ENCODE results near the gene AMELY.
"Not testable (repeated sequence)": the region's sequence is repeated elsewhere in the genome, so short reads cannot be mapped to it uniquely, and the experiment has no call there.

AMELY gene

GRCh38 chrY:6911253-6911881, at the start of gene AMELY:
Gene AMELY, minus strand, starts transcription at chrY:6911752. Its CDS starts 39,144 bp downstream, at chrY:6872608.
- no peak for DNase-seq (ENCODE audit: low spot score)

- no peak for DNase-seq (ENCODE audit: low spot score)
Measured at GRCh38 chrY:6949947-6950346, 38.4 kb upstream of the AMELY start.

DNA sequence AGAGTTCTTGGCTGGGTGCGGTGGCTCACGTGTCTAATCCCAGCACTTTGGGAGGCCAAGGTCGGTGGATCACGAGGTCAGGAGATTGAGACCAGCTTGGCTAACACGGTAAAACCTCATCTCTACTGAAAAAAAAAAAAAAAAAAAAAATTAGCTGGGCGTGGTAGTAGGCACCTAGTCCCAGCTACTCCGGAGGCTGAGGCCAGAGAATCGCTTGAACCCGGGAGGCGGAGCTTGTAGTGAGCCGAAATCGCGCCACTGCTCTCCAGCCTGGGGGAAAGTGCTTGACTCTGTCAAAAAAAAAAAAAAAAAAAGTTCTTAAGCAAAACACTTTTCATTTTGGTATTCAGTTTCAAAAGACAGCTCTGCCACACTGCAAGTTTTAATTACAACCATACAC, 36.8 kb upstream of the AMELY start:
- no peak for DNase-seq (ENCODE audit: low spot score)

GRCh38 chrY:6947695-6948094, 36.1 kb upstream of the AMELY start:
- no peak for DNase-seq (ENCODE audit: low spot score)

DNA sequence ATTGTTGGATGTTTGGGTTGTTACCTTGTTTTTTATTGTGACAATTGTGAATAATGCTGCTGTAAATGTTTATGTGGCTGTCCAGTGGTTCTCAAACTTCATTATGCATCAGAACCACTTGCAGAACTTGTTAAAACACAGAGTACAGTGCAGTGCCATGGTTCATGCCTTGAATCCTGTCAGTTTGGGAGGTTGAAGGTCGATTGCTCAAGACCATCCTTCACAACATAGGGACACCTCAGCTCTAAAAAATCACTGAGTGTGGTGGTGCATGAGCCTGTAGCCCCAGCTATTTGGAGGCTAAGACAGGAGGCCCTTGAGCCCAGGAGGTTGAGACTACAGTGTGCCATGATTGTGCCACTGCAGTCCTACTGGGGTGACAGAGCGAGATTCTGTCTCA, 23.9 kb upstream of the AMELY start:
- no peak for DNase-seq (ENCODE audit: low spot score)

- DNase-seq (ENCODE audit: low spot score), result no peak
Measured at GRCh38 chrY:6931779-6932396, 20.3 kb upstream of the AMELY start.

DNA sequence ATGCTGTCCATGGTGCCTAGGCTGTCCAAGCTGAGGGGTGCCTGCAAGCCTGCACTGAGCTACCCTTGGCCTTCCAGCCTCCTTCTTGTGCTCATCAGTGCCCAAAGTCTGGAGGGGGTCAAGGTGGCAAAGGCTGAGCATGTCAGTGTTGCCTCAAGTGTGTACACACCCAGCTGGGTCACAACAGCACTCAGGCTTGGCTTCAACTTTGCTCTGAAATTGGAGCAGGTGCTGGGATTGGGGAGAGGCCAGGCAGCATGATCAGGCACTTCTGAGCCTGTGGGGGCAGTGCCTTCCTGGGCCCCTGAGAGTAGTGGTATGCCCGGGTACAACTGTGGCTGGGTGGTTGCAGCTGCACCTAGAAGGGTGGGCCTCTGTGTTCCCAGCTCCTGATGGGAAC, 17.7 kb upstream of the AMELY start:
- no peak for DNase-seq (ENCODE audit: low spot score)

DNA sequence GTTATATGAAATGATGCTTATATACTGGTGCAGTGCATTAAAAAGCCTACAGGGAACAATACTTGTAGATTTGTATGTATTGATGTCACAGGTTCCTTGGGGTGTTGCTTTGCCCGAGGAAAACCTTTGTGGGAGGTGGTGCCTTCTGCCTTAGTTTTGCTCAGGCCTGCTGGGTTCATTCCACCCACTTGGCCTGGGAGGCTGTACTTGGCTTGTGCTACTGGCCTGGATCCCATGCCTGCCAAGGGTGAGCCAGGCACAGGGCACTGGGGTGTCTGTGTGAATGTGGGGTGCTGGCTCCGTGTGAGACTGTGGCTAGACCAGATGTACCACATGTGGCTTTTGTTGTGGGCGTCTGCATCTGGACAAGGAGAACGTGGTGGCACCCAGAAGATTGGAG, 16.7 kb upstream of the AMELY start:
- DNase-seq (ENCODE audit: low spot score), result no peak

DNA sequence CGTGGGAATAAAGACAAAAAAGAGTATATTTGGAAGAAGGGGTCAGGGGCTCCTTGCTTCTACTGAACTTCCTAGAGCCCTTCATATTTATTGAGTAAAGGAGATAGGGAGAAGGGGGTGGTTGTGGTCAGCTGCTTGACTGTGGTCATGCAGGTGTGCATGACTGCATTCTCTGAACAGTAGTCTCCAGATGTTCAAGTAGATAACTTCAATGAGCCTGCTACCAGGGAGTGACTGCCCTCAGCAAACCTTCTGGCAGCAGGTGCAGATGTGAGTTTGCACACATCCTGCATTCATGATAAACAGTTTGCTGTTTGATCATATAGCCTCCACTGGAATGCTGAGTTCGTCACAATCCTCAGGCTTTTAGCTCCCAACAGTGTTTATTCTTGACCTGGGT, 9.5 kb upstream of the AMELY start:
- DNase-seq (ENCODE audit: low spot score), result no peak

GRCh38 chrY:6913362-6913761, 1.8 kb upstream of the AMELY start:
- no peak for DNase-seq (ENCODE audit: low spot score)

- DNase-seq (ENCODE audit: low spot score), result no peak
Measured at GRCh38 chrY:6910372-6911252, 940 bp downstream of the AMELY start, which contains the start of gene TBL1Y. Gene TBL1Y, plus strand, starts transcription at chrY:6910697. Its CDS starts 114,388 bp downstream, at chrY:7025085.

DNA sequence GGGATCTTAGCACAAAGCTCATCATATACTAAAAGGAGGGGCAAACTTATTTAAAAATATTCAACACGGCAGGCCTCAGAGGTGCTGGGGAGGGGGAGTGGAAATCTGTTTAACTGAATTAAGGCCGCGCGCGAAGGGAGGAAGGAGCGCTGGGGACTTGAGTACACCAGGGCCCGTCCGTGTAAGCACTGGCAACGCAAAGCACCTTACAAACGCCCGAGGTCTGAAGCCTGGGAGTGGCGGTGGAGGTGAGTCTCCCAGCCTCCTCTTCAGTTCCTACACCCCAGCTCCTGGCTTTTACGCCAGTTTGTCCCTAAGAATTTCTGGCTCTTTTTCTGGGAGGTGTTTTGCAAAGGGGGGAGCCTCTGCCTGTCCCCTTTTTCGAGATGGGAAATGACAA, 1.7 kb downstream of the AMELY start:
- DNase-seq (ENCODE audit: low spot score), result no peak

GRCh38 chrY:6909118-6909521, 2.4 kb downstream of the AMELY start:
- no peak for DNase-seq (ENCODE audit: low spot score)

DNA sequence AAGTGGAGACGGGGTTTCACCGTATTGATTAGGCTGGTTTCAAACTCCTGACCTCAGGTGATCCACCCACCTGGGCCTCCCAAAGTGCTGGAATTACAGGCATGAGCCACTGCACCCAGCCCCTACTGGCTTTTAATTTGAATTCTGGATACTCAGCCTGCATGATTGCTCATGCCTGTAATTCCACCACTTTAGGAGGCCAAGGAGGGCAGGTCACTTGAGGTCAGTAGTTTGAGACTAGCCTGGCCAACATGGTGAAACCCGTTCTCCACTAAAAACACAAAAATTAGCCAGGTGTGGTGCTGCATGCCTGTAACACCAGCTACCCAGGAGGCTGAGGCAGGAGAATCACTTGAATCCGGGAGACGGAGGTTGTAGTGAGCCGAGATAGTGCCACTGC, 3.5 kb downstream of the AMELY start:
- not testable (repeated sequence) for DNase-seq (ENCODE audit: low spot score)

- no peak for DNase-seq (ENCODE audit: low spot score)
Measured at GRCh38 chrY:6907591-6907990, 4.0 kb downstream of the AMELY start.

DNA sequence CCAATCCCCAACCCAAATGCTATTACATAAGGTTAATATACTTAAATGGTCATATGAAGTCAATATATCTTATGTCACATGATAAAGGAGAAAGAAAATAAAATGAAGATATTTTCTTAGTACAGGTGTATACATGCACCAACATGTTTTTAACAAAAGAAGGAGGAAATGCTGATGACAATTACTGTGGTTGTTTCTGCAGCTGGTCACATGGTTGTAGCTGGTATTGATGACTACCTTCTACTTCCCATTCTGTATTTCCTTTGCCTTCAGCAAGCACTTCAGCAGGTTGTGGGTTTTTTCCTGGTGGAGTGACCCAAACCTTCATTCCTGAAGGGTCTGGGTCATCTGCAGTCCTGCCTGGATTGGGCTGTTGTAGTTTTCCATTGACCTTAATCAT, 9.4 kb downstream of the AMELY start:
- not testable (repeated sequence) for DNase-seq (ENCODE audit: low spot score)

GRCh38 chrY:6895236-6895635, 16.3 kb downstream of the AMELY start:
- no peak for DNase-seq (ENCODE audit: low spot score)

- no peak for DNase-seq (ENCODE audit: low spot score)
Measured at GRCh38 chrY:6894496-6894895, 17.1 kb downstream of the AMELY start.

DNA sequence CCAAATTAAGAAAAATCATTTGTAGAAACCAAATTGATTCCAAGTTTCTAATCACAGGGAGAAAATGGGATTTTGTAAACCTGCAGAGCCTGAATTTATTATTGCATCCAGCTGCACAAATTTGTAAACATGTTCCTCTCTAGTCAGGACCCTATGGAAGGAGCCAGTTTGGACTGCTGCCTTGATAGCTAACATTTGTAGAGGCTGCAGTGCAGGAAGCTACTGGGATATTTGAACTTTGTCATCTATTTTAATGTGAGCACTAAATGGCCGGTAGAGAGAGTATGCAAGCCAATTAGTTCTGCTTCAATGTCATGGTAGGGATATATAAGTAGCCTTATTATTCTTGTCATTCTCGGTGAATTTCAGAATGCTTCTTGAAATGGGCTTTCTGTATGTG, 62.2 kb downstream of the AMELY start:
- DNase-seq (ENCODE audit: low spot score), result no peak

- DNase-seq (ENCODE audit: low spot score), result not testable (repeated sequence)
Measured at GRCh38 chrY:6842650-6843049, 68.9 kb downstream of the AMELY start.
